ENCODE data around the gene DOCK11.

Gene DOCK11

DNA sequence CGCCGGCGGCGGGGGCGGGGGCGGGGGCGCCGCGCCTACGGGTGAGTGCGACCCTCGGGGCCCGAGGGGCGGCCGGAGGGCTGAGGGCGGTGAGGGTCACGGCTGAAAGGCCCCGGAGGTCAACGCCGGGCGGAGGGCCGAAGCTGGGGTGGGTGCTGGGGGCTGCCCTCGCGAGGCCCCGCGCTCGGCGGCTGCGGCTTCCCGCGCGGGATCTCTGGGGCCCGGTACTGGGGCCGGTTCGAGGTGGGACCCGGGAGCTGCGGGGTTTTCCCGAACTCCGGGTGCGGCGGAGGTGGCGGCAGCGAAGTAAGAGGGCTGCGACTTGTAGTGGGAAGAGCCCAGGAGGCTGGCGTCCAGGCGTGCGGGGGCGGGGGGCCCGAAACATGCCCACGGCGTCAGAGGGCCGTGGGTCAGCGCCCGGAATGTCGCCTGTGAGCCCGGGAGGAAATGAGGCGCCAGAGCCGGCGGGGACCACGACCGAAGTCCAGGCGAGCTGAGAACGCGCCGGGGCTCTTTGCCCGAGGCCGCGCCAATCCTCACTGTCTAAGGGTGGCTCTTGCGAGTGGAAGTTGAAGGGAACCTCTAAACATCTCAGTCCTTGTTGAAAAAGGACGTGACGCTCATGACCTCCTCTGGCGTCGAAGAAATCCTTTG lies 232.2 kb downstream of the DOCK11 start:
- no peaks in the 10 kb centered on the region for H3K36me3 ChIP-seq (ENCODE audit: control insufficient read depth in 2 of 2, insufficient read depth in 1 of 2, low read length in 2 of 2)
- peak overlapping the region; percentile 73 for H3K27ac ChIP-seq (ENCODE audit: extremely low read depth, low read depth, low read length)
- POLR2A ChIA-PET: no interaction called here
- 0 out of 2 replicates have a peak, but pooled peaks cover 5% of the 10 kb centered on the region for H3K4me1 ChIP-seq (ENCODE audit: control insufficient read depth, insufficient read depth, low read length)
- CTCF ChIA-PET: no interaction called here
- H3K4me3 ChIP-seq (ENCODE audit: low read depth, low read length): peak overlapping the region; percentile 55
- H3K9me3 ChIP-seq (ENCODE audit: control insufficient read depth, insufficient read depth, low read depth, low read length): no peaks in the 10 kb centered on the region
- no peak for TF ChIP-seq ZBTB11 (tag by site-specific recombination; conservative IDR thresholded peaks at IDR 0.05; ENCODE audit: low read depth)
- 0 out of 2 replicates have a peak, but pooled peaks have one; percentile 7 for TF ChIP-seq KLF10 (tag by site-specific recombination; IDR thresholded peaks at IDR 0.05)
- TF ChIP-seq ZNF416 (tag by site-specific recombination; IDR thresholded peaks at IDR 0.05): no peak
- TF ChIP-seq ZNF792 (tag by site-specific recombination; IDR thresholded peaks at IDR 0.05): no peak
- no peak for TF ChIP-seq ZNF610 (tag by site-specific recombination; IDR thresholded peaks at IDR 0.05; ENCODE audit: borderline replicate concordance)
- no peak for TF ChIP-seq ZNF311 (tag by site-specific recombination; IDR thresholded peaks at IDR 0.05; ENCODE audit: borderline replicate concordance)
- TF ChIP-seq ZNF660 (tag by site-specific recombination; IDR thresholded peaks at IDR 0.05): no peak
- TF ChIP-seq, protein P1, sequence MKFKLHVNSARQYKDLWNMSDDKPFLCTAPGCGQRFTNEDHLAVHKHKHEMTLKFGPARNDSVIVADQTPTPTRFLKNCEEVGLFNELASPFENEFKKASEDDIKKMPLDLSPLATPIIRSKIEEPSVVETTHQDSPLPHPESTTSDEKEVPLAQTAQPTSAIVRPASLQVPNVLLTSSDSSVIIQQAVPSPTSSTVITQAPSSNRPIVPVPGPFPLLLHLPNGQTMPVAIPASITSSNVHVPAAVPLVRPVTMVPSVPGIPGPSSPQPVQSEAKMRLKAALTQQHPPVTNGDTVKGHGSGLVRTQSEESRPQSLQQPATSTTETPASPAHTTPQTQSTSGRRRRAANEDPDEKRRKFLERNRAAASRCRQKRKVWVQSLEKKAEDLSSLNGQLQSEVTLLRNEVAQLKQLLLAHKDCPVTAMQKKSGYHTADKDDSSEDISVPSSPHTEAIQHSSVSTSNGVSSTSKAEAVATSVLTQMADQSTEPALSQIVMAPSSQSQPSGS (tag by site-specific recombination; IDR thresholded peaks at IDR 0.05; ENCODE audit: low read depth): no peak
- TF ChIP-seq, protein P2, sequence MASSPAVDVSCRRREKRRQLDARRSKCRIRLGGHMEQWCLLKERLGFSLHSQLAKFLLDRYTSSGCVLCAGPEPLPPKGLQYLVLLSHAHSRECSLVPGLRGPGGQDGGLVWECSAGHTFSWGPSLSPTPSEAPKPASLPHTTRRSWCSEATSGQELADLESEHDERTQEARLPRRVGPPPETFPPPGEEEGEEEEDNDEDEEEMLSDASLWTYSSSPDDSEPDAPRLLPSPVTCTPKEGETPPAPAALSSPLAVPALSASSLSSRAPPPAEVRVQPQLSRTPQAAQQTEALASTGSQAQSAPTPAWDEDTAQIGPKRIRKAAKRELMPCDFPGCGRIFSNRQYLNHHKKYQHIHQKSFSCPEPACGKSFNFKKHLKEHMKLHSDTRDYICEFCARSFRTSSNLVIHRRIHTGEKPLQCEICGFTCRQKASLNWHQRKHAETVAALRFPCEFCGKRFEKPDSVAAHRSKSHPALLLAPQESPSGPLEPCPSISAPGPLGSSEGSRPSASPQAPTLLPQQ (tag by site-specific recombination; IDR thresholded peaks at IDR 0.05): peak; percentile 26; the same call in 1 of the 2 replicates
- TF ChIP-seq ZNF449 (tag by site-specific recombination; IDR thresholded peaks at IDR 0.05): no peak
- peak; percentile 42; the same call in 1 of the 2 replicates for TF ChIP-seq GLIS2 (tag by site-specific recombination; IDR thresholded peaks at IDR 0.05)
- TF ChIP-seq ZNF596 (tag by site-specific recombination; IDR thresholded peaks at IDR 0.05): no peak
- TF ChIP-seq EGR2 (tag by site-specific recombination; IDR thresholded peaks at IDR 0.05; ENCODE audit: low read depth): peak; percentile 50
- TF ChIP-seq, protein P3, sequence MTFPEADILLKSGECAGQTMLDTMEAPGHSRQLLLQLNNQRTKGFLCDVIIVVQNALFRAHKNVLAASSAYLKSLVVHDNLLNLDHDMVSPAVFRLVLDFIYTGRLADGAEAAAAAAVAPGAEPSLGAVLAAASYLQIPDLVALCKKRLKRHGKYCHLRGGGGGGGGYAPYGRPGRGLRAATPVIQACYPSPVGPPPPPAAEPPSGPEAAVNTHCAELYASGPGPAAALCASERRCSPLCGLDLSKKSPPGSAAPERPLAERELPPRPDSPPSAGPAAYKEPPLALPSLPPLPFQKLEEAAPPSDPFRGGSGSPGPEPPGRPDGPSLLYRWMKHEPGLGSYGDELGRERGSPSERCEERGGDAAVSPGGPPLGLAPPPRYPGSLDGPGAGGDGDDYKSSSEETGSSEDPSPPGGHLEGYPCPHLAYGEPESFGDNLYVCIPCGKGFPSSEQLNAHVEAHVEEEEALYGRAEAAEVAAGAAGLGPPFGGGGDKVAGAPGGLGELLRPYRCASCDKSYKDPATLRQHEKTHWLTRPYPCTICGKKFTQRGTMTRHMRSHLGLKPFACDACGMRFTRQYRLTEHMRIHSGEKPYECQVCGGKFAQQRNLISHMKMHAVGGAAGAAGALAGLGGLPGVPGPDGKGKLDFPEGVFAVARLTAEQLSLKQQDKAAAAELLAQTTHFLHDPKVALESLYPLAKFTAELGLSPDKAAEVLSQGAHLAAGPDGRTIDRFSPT (tag by site-specific recombination; IDR thresholded peaks at IDR 0.05): peak; percentile 38; the same call in 1 of the 2 replicates
- TF ChIP-seq ZNF664 (tag by site-specific recombination; IDR thresholded peaks at IDR 0.05): no peak
- no peak for TF ChIP-seq MEIS1 (CRISPR knock-in tag; IDR thresholded peaks at IDR 0.05; ENCODE audit: borderline replicate concordance)
- no peak for TF ChIP-seq ZNF544 (tag by site-specific recombination; IDR thresholded peaks at IDR 0.05)
- TF ChIP-seq PATZ1 (tag by site-specific recombination; IDR thresholded peaks at IDR 0.05): peak; percentile 40
- TF ChIP-seq ZNF747 (tag by site-specific recombination; IDR thresholded peaks at IDR 0.05): no peak
- no peak for TF ChIP-seq ZNF391 (tag by site-specific recombination; IDR thresholded peaks at IDR 0.05; ENCODE audit: borderline replicate concordance, low read depth)
- TF ChIP-seq BCL6B (tag by site-specific recombination; IDR thresholded peaks at IDR 0.05): no peak

All from HEK293 (cell line).